ENCODE data around the gene RAB11FIP3. TPM values are rescaled to one million over a fixed set of nuclear protein-coding genes. Genes with fewer than 3 reads are reported as not detected.

RAB11FIP3 gene
- total RNA-seq, 1 experiment from 2014 or later: 33.7 TPM

- Mint-ChIP-seq H3K4me3 (ENCODE audit: low read depth, unreplicated experiment) (no peak overlapping the region), H3K9me3 (ENCODE audit: low read depth, unreplicated experiment) (no peaks in the 10 kb centered on the region), H3K27me3 (ENCODE audit: unreplicated experiment) (no peaks in the 10 kb centered on the region), H3K27ac (ENCODE audit: unreplicated experiment) (no peak overlapping the region), H3K4me1 (ENCODE audit: low read depth, unreplicated experiment) (no peaks in the 10 kb centered on the region), H3K36me3 (ENCODE audit: insufficient read depth, unreplicated experiment) (peaks cover 28% of the 10 kb centered on the region)
- no TSS peak for BruUV-seq (replicated peaks)
- CTCF ChIA-PET: interaction anchor here (0.6 kb wide), 1 partner anchor 1862 kb away, joined by 5 read pairs; no protein-coding TSS in a partner anchor
- no peak for DNase-seq
- intact Hi-C loops (cut with micrococcal nuclease; ENCODE audit: unreplicated experiment): no loop called here
- TF ChIP-seq CTCF (IDR thresholded peaks at IDR 0.05; ENCODE audit: unreplicated experiment): no peak
Measured at GRCh38 chr16:544517-544916, 119.1 kb downstream of the RAB11FIP3 start.

- TF ChIP-seq CTCF (IDR thresholded peaks at IDR 0.05; ENCODE audit: unreplicated experiment): no peak
- intact Hi-C loops (cut with micrococcal nuclease; ENCODE audit: unreplicated experiment): no loop called here
- CTCF ChIA-PET: no interaction called here
Measured at GRCh38 chr16:546909-547770, 121.7 kb downstream of the RAB11FIP3 start.

GRCh38 chr16:548586-548985, 123.1 kb downstream of the RAB11FIP3 start:
- no peak for DNase-seq
- H3K27ac Mint-ChIP-seq (ENCODE audit: unreplicated experiment): no peak overlapping the region
- TF ChIP-seq CTCF (IDR thresholded peaks at IDR 0.05; ENCODE audit: unreplicated experiment): no peak
- BruUV-seq (replicated peaks): no TSS peak
- CTCF ChIA-PET: interaction anchor here (0.5 kb wide), 1 partner anchor 91 kb away, joined by 5 read pairs; no protein-coding TSS in a partner anchor
- peaks cover 34% of the 10 kb centered on the region for H3K36me3 Mint-ChIP-seq (ENCODE audit: insufficient read depth, unreplicated experiment)
- intact Hi-C loops (cut with micrococcal nuclease; ENCODE audit: unreplicated experiment): no loop called here
- no peaks in the 10 kb centered on the region for H3K27me3 Mint-ChIP-seq (ENCODE audit: unreplicated experiment)
- no peak overlapping the region for H3K4me3 Mint-ChIP-seq (ENCODE audit: low read depth, unreplicated experiment)
- no peaks in the 10 kb centered on the region for H3K4me1 Mint-ChIP-seq (ENCODE audit: low read depth, unreplicated experiment)
- no peaks in the 10 kb centered on the region for H3K9me3 Mint-ChIP-seq (ENCODE audit: low read depth, unreplicated experiment)

More at GRCh38 chr16:546909-547770, 121.7 kb downstream of the RAB11FIP3 start:
- no peak for DNase-seq
- H3K27me3 Mint-ChIP-seq (ENCODE audit: unreplicated experiment): no peaks in the 10 kb centered on the region
- no peak overlapping the region for H3K27ac Mint-ChIP-seq (ENCODE audit: unreplicated experiment)
- no peaks in the 10 kb centered on the region for H3K4me1 Mint-ChIP-seq (ENCODE audit: low read depth, unreplicated experiment)
- no peaks in the 10 kb centered on the region for H3K9me3 Mint-ChIP-seq (ENCODE audit: low read depth, unreplicated experiment)
- BruUV-seq (replicated peaks): no TSS peak
- no peak overlapping the region for H3K4me3 Mint-ChIP-seq (ENCODE audit: low read depth, unreplicated experiment)
- peaks cover 30% of the 10 kb centered on the region for H3K36me3 Mint-ChIP-seq (ENCODE audit: insufficient read depth, unreplicated experiment)

- TF ChIP-seq CTCF (IDR thresholded peaks at IDR 0.05; ENCODE audit: unreplicated experiment): peak; percentile 21
- no peaks in the 10 kb centered on the region for H3K27me3 Mint-ChIP-seq (ENCODE audit: unreplicated experiment)
- no peaks in the 10 kb centered on the region for H3K9me3 Mint-ChIP-seq (ENCODE audit: low read depth, unreplicated experiment)
- no peak overlapping the region for H3K4me3 Mint-ChIP-seq (ENCODE audit: low read depth, unreplicated experiment)
- no TSS peak for BruUV-seq (replicated peaks)
- H3K36me3 Mint-ChIP-seq (ENCODE audit: insufficient read depth, unreplicated experiment): peaks cover 35% of the 10 kb centered on the region
- CTCF ChIA-PET: no interaction called here
- intact Hi-C loops (cut with micrococcal nuclease; ENCODE audit: unreplicated experiment): no loop called here
- no peaks in the 10 kb centered on the region for H3K4me1 Mint-ChIP-seq (ENCODE audit: low read depth, unreplicated experiment)
- no peak overlapping the region for H3K27ac Mint-ChIP-seq (ENCODE audit: unreplicated experiment)
- DNase-seq: no peak
Measured at GRCh38 chr16:549544-550263, 124.3 kb downstream of the RAB11FIP3 start.

All from Calu3 (cell line).